GM19023 (cell line): Measurements from ENCODE around the gene KCNAB1.

Experiments used
- ATAC-seq: cut with Tn5 transposase; IDR thresholded peaks from one replicate; pipeline ENCODE4 v1.9.1; 2021; ENCODE audit warnings: mild to moderate bottlenecking, moderate library complexity; ENCODE audit not compliant: unreplicated experiment

KCNAB1 gene

GRCh38 chr3:156525808-156526207, 405.4 kb downstream of the KCNAB1 start:
- no peak for ATAC-seq

- no peak for ATAC-seq
These were observed 406.7 kb downstream of the KCNAB1 start for GRCh38 chr3:156527060-156527459.

- no peak for ATAC-seq
These were observed 410.6 kb downstream of the KCNAB1 start for GRCh38 chr3:156530980-156531379.

- ATAC-seq = no peak
These were observed 412.4 kb downstream of the KCNAB1 start for GRCh38 chr3:156532730-156533129.

GRCh38 chr3:156533205-156533604, 412.8 kb downstream of the KCNAB1 start:
- no peak for ATAC-seq

- ATAC-seq = no peak
These were observed 414.8 kb downstream of the KCNAB1 start for GRCh38 chr3:156535162-156535627.

GRCh38 chr3:156535798-156536197, 415.4 kb downstream of the KCNAB1 start:
- no peak for ATAC-seq

GRCh38 chr3:156536524-156537316, 416.3 kb downstream of the KCNAB1 start:
- no peak for ATAC-seq

GRCh38 chr3:156539051-156539450, 418.7 kb downstream of the KCNAB1 start:
- ATAC-seq = no peak

GRCh38 chr3:156539802-156540201, 419.4 kb downstream of the KCNAB1 start:
- no peak for ATAC-seq

GRCh38 chr3:156542101-156543042, 422.0 kb downstream of the KCNAB1 start:
- no peak for ATAC-seq

GRCh38 chr3:156543043-156543555, 422.7 kb downstream of the KCNAB1 start:
- no peak for ATAC-seq

GRCh38 chr3:156547637-156548036, 427.3 kb downstream of the KCNAB1 start:
- no peak for ATAC-seq

- ATAC-seq = no peak
These were observed 427.8 kb downstream of the KCNAB1 start for GRCh38 chr3:156548041-156548687.

- no peak for ATAC-seq
These were observed 428.5 kb downstream of the KCNAB1 start for GRCh38 chr3:156548902-156549301.

- no peak for ATAC-seq
These were observed 430.9 kb downstream of the KCNAB1 start for GRCh38 chr3:156551261-156551660.

GRCh38 chr3:156551746-156552145, 431.4 kb downstream of the KCNAB1 start:
- no peak for ATAC-seq

GRCh38 chr3:156552973-156553372, 432.6 kb downstream of the KCNAB1 start:
- no peak for ATAC-seq

GRCh38 chr3:156553705-156554356, 433.5 kb downstream of the KCNAB1 start:
- ATAC-seq = no peak

- no peak for ATAC-seq
These were observed 434.1 kb downstream of the KCNAB1 start for GRCh38 chr3:156554515-156554841.
